DOHH2 (cell line): Measurements from ENCODE around the gene MRPS2.
"Not testable (repeated sequence)": the region's sequence is repeated elsewhere in the genome, so short reads cannot be mapped to it uniquely, and the experiment has no call there.

ENCODE experiments used
- CTCF ChIP-seq: fragments of 200-600 bp; sonication (generic); IDR thresholded peaks from one replicate; pipeline ENCODE4 v1.5.1; 2014; ENCODE audit warnings: antibody characterized with exemption, mild to moderate bottlenecking, low read depth, low read length; ENCODE audit not compliant: poor library complexity, severe bottlenecking
- EZH2phosphoT487 ChIP-seq: fragments of 200-600 bp; sonication (generic); IDR thresholded peaks from 2 replicates; pipeline ENCODE4 v1.6.1; 2017; ENCODE audit warnings: borderline replicate concordance, mild to moderate bottlenecking, antibody characterized with exemption, low read length, moderate library complexity, mixed read lengths

GRCh38 chr9:135451909-135452308 lies 48.6 kb upstream of the MRPS2 start:
- not testable (repeated sequence) for TF ChIP-seq CTCF, EZH2phosphoT487
